Loucy (cell line): ENCODE results near the gene PSME4.

Experiments used
- H2AFZ ChIP-seq: fragments of 200-600 bp; sonication (generic); 2 replicates; pipeline ENCODE4 v1.6.0; 2016; ENCODE audit warnings: antibody characterized with exemption, mild to moderate bottlenecking, low read length, moderate library complexity
- H3F3A ChIP-seq: fragments of 200-600 bp; 2 replicates; pipeline ENCODE4 v1.6.0; 2016; ENCODE audit warnings: antibody characterized with exemption, low read depth, mild to moderate bottlenecking
- H3K27me3 ChIP-seq: fragments of 200-600 bp; sonication (generic); 2 replicates; pipeline ENCODE4 v1.6.1; 2014; ENCODE audit warnings: low read length, mild to moderate bottlenecking; ENCODE audit not compliant: insufficient read depth, poor library complexity, severe bottlenecking
- H3K36me3 ChIP-seq: fragments of 200-600 bp; sonication (generic); 2 replicates; pipeline ENCODE4 v1.6.1; 2016; ENCODE audit warnings: low read length; ENCODE audit not compliant: insufficient read depth
- H3K4me1 ChIP-seq: fragments of 200-600 bp; sonication (generic); 2 replicates; pipeline ENCODE4 v1.5.1; 2014; ENCODE audit warnings: low read length, mild to moderate bottlenecking; ENCODE audit not compliant: insufficient read depth, poor library complexity, severe bottlenecking
- H3K4me2 ChIP-seq: fragments of 200-600 bp; sonication (generic); 2 replicates; pipeline ENCODE4 v1.6.0; 2014; ENCODE audit warnings: antibody characterized with exemption, low read length, low read depth, mild to moderate bottlenecking; ENCODE audit not compliant: poor library complexity, severe bottlenecking
- H3K4me3 ChIP-seq: fragments of 200-600 bp; sonication (generic); 2 replicates; pipeline ENCODE4 v1.5.1; 2014; ENCODE audit warnings: low read length, mild to moderate bottlenecking, mixed read lengths; ENCODE audit not compliant: poor library complexity, severe bottlenecking
- H3K79me2 ChIP-seq: fragments of 200-600 bp; sonication (generic); 2 replicates; pipeline ENCODE4 v1.6.1; 2014; ENCODE audit warnings: low read length; ENCODE audit not compliant: insufficient read depth
- H3K9ac ChIP-seq: fragments of 200-600 bp; sonication (generic); 2 replicates; pipeline ENCODE4 v1.6.0; 2014; ENCODE audit warnings: mild to moderate bottlenecking, low read depth, low read length, moderate library complexity; ENCODE audit not compliant: poor library complexity, severe bottlenecking
- H3K9me2 ChIP-seq: fragments of 200-600 bp; sonication (generic); replicated peaks from 2 replicates; pipeline ENCODE4 v1.6.1; 2016; ENCODE audit warnings: low read depth, low read length, mixed read lengths
- H3K9me3 ChIP-seq: fragments of 200-600 bp; sonication (generic); 2 replicates; pipeline ENCODE4 v1.6.1; 2014; ENCODE audit warnings: mild to moderate bottlenecking, antibody characterized with exemption, low read length, low read depth; ENCODE audit not compliant: insufficient read depth
- H4K20me1 ChIP-seq: fragments of 200-600 bp; sonication (generic); 2 replicates; pipeline ENCODE4 v1.6.0; 2014; ENCODE audit warnings: antibody characterized with exemption, low read length, mild to moderate bottlenecking; ENCODE audit not compliant: insufficient read depth, poor library complexity, severe bottlenecking
- CTCF ChIP-seq: fragments of 200-600 bp; sonication (generic); conservative IDR thresholded peaks from 2 replicates; pipeline ENCODE4 v1.5.1; 2014; ENCODE audit warnings: mild to moderate bottlenecking, antibody characterized with exemption, low read length
- EZH2phosphoT487 ChIP-seq: fragments of 200-600 bp; IDR thresholded peaks from 2 replicates; pipeline ENCODE4 v1.6.1; 2018; ENCODE audit warnings: antibody characterized with exemption, mild to moderate bottlenecking, moderate library complexity, borderline replicate concordance

Gene PSME4

GRCh38 chr2:53942280-53942679, 28.5 kb downstream of the PSME4 start:
- peaks cover 4% of the 10 kb centered on the region for H4K20me1 ChIP-seq
- no peak overlapping the region for H3K4me3 ChIP-seq
- no peak overlapping the region for H3K9ac ChIP-seq
- TF ChIP-seq CTCF, result no peak
- no peak for TF ChIP-seq EZH2phosphoT487
- no peaks in the 10 kb centered on the region for H3K4me1 ChIP-seq
- H3K79me2 ChIP-seq, result peaks cover 7% of the 10 kb centered on the region; the same call in 1 of the 2 replicates
- H3F3A ChIP-seq, result no peaks in the 10 kb centered on the region
- H3K9me2 ChIP-seq, result no peaks in the 10 kb centered on the region
- H2AFZ ChIP-seq, result no peak overlapping the region
- no peaks in the 10 kb centered on the region for H3K27me3 ChIP-seq
- H3K36me3 ChIP-seq, result peaks cover 68% of the 10 kb centered on the region
- H3K4me2 ChIP-seq, result no peak overlapping the region
- H3K9me3 ChIP-seq, result no peaks in the 10 kb centered on the region

- H3F3A ChIP-seq, result no peaks in the 10 kb centered on the region
- H2AFZ ChIP-seq, result no peak overlapping the region
- peaks cover 68% of the 10 kb centered on the region for H3K36me3 ChIP-seq
- no peak overlapping the region for H3K4me3 ChIP-seq
- H3K27me3 ChIP-seq, result no peaks in the 10 kb centered on the region
- TF ChIP-seq CTCF (no peak), EZH2phosphoT487 (no peak)
- peaks cover 7% of the 10 kb centered on the region; the same call in 1 of the 2 replicates for H3K79me2 ChIP-seq
- no peak overlapping the region for H3K9ac ChIP-seq
- H3K4me1 ChIP-seq, result no peaks in the 10 kb centered on the region
- H3K9me3 ChIP-seq, result no peaks in the 10 kb centered on the region
- H3K9me2 ChIP-seq, result no peaks in the 10 kb centered on the region
- no peak overlapping the region for H3K4me2 ChIP-seq
- H4K20me1 ChIP-seq, result peaks cover 4% of the 10 kb centered on the region
Observed at GRCh38 chr2:53941749-53942148, 29.0 kb downstream of the PSME4 start.

DNA sequence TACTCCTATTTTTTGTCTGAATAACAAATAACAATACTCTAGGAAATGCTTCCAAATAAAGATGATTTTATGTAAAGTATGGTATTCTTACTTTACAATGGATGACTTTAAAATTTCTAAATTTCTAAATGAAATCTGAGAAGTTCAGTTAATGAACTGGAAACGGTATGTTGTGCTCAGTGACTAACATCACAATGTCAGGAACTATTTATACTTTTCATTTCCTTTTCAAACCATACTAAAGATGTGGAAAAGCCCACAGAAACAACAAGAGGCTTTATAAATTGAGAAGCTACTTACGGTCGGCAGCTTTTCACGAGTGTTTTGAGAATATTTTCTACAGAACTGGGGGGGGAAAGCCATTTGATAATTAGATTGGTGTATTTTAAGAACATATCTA, 31.1 kb downstream of the PSME4 start:
- Histone ChIP-seq H2AFZ (no peak overlapping the region), H3K4me3 (no peak overlapping the region), H3F3A (no peaks in the 10 kb centered on the region), H3K4me1 (no peaks in the 10 kb centered on the region), H3K36me3 (peaks cover 70% of the 10 kb centered on the region), H3K9me2 (no peaks in the 10 kb centered on the region), H3K27me3 (no peaks in the 10 kb centered on the region), H3K79me2 (0 out of 2 replicates have a peak, but pooled peaks cover 3% of the 10 kb centered on the region), H3K9ac (no peak overlapping the region), H3K4me2 (no peak overlapping the region), H3K9me3 (no peaks in the 10 kb centered on the region), H4K20me1 (peaks cover 4% of the 10 kb centered on the region)
- TF ChIP-seq EZH2phosphoT487, result no peak
- no peak for TF ChIP-seq CTCF
